ENCODE results near the gene PARVA.

- no peak for TF ChIP-seq HMGXB4 (CRISPR knock-in tag; IDR thresholded peaks at IDR 0.05; ENCODE audit: borderline replicate concordance)
- no peak for TF ChIP-seq KDM1A (IDR thresholded peaks at IDR 0.05; ENCODE audit: low read depth)
- no peak for TF ChIP-seq MAFK (IDR thresholded peaks at IDR 0.05; ENCODE audit: partially characterized antibody)
- TF ChIP-seq, protein P1, sequence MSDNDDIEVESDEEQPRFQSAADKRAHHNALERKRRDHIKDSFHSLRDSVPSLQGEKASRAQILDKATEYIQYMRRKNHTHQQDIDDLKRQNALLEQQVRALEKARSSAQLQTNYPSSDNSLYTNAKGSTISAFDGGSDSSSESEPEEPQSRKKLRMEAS (IDR thresholded peaks at IDR 0.05): no peak
- TF ChIP-seq, protein P2, sequence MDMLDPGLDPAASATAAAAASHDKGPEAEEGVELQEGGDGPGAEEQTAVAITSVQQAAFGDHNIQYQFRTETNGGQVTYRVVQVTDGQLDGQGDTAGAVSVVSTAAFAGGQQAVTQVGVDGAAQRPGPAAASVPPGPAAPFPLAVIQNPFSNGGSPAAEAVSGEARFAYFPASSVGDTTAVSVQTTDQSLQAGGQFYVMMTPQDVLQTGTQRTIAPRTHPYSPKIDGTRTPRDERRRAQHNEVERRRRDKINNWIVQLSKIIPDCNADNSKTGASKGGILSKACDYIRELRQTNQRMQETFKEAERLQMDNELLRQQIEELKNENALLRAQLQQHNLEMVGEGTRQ (IDR thresholded peaks at IDR 0.05): no peak
- no peak for TF ChIP-seq POLR2A (IDR thresholded peaks at IDR 0.05; ENCODE audit: low read length)
Observed at GRCh38 chr11:12517741-12518140, 140.4 kb downstream of the PARVA start.

All from A549 (cell line).